AG10803 (cell line): ENCODE data around the gene NFATC2IP.

Experiments
- DNase-seq: peaks from one replicate; pipeline ENCODE4 v3.0.0; 2010; ENCODE audit warnings: low read depth
- H3K4me3 ChIP-seq: 2 replicates; pipeline ENCODE4 v1.5.1; 2011; ENCODE audit warnings: mild to moderate bottlenecking, low read length, control low read depth
- CTCF ChIP-seq: conservative IDR thresholded peaks from 2 replicates; pipeline ENCODE4 v1.5.1; 2011; ENCODE audit warnings: mild to moderate bottlenecking, low read length, control low read depth, inconsistent platforms

The NFATC2IP gene

GRCh38 chr16:28905229-28905754 lies 45.4 kb upstream of the NFATC2IP start:
- H3K4me3 ChIP-seq, result no peak overlapping the region
- no peak for TF ChIP-seq CTCF
- DNase-seq, result no peak

- no peak overlapping the region for H3K4me3 ChIP-seq
- no peak for DNase-seq
- no peak for TF ChIP-seq CTCF
Measured at GRCh38 chr16:28905800-28906372, 44.9 kb upstream of the NFATC2IP start.

GRCh38 chr16:28910086-28911031 lies 40.4 kb upstream of the NFATC2IP start:
- DNase-seq, result no peak
- no peak for TF ChIP-seq CTCF
- H3K4me3 ChIP-seq, result no peak overlapping the region

GRCh38 chr16:28912558-28912957 lies 38.2 kb upstream of the NFATC2IP start:
- no peak for TF ChIP-seq CTCF
- no peak for DNase-seq
- H3K4me3 ChIP-seq, result no peak overlapping the region

GRCh38 chr16:28913946-28914724 lies 36.6 kb upstream of the NFATC2IP start:
- no peak for DNase-seq
- TF ChIP-seq CTCF, result no peak
- no peak overlapping the region for H3K4me3 ChIP-seq

GRCh38 chr16:28915181-28915580 lies 35.6 kb upstream of the NFATC2IP start:
- peak; percentile 72 for DNase-seq
- no peak for TF ChIP-seq CTCF
- H3K4me3 ChIP-seq, result no peak overlapping the region
